IPS-NIHi11 (cell line): ENCODE measurements around the gene NAV3.

Experiments
- DNase-seq: peaks from one replicate; pipeline ENCODE4 v3.0.0; 2012; ENCODE audit warnings: mixed read lengths, low spot score

The NAV3 gene

GRCh38 chr12:77830583-77831351, at the start of gene NAV3:
Gene NAV3 (plus strand): TSS chr12:77830894. CDS start chr12:77831462, 568 bp downstream.
- no peak for DNase-seq

DNA sequence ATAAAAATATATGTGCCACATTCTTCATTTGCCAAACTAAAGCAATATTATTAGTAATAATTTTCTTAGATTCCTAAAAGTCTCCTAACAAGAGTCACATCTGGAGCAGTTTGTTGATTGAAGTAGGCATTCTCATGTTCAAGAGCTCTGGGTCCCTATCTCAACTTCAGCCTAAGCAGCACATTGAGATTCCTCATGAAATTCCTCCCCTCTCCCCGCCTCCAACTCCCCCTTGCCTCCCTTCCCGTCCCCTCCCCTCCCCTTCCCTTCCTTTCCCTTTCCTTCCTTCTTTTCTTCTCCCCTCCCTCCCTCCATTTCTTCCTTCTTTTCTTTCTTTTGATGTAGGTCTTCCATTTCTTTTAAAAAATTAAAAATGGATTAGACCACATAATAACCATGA, 48.7 kb upstream of the NAV3 start:
- no peak for DNase-seq

- no peak for DNase-seq
Observed at GRCh38 chr12:77782766-77783165, 47.9 kb upstream of the NAV3 start.

GRCh38 chr12:77785211-77785610, 45.5 kb upstream of the NAV3 start:
- DNase-seq, result no peak

- DNase-seq, result no peak
Observed at GRCh38 chr12:77786675-77787074, 44.0 kb upstream of the NAV3 start.

DNA sequence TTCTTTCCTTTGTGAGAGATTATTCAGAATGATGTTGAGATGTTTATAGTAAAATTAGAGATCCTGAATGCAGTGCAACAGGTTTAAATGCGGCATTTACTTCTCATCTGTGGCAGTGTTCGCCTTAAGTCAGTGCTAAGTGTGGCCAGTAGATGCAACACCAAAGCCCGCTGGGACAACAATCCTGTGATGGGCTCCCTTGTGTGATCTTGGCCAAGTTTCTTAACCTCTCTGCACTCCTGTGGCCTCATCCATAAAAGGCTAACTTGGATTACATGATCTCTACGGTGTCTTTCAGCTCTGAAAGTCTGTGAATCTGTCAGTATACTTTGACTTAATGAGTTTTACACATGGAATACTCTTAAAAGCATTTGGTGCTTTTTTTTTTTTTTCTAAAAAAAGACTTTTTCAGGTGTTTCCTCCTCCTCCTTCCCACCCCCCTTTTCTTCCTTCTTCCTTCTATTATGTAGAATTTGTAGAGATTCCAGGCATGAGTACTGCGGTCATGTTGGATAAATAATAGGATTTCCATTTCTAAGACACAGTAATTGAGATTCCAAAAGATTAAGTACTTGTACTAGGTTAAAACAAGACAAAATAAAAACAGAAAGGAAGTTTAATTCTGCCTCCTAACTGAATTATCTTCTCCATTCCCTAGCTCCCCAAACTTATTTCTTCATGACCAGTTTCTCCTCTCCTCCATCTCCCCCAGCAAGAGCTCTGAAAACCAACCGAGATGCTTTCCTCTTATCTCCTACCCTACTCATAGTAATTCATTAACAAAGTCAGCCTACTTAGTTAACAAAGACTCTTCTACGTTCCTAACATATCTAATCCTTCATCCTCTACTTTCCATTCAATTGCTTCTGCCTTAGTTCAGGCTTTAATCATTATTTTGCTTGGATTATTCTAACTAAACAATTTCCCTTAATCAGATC, 42.2 kb upstream of the NAV3 start:
- DNase-seq, result no peak

- DNase-seq, result no peak
Observed at GRCh38 chr12:77795699-77796098, 35.0 kb upstream of the NAV3 start.

DNA sequence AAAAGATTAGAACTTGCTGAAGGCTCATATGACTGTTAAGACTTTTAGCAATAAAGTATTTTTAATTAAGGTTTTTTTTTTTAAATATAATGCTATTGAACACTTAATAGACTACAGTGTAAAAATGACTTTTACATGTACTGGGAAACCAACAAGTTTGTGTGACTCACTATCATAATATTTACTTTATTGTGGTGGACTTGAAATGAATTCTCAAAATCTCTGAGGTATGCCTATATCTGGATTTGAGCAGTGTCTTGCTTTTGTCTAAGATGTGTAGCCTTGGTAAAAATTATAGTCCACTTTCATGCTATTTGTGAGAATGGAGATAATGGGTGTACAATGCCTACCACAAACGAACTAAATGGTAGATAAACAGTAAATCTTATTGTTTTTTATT, 33.9 kb upstream of the NAV3 start:
- no peak for DNase-seq

- DNase-seq, result no peak
Observed at GRCh38 chr12:77800501-77800900, 30.2 kb upstream of the NAV3 start.

DNA sequence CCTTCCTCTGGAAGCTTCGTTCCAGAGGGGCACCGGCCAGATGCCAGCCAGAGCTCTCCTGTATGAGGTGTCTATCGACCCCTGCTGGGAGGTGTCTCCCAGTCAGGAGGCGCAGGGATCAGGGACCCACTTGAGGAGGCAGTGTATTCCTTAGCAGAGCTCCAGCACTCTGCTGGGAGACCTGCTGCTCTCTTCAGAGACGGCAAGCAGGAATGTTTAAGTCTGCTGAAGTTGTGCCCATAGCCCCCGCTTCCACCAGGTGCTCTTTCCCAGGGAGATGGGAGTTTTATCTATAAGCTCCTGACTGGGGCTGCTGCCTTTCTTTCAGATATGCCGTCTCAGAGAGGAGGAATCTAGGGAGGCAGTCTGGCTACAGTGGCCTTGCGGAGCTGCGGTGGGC, 22.2 kb upstream of the NAV3 start:
- no peak for DNase-seq

- DNase-seq, result no peak
Observed at GRCh38 chr12:77813558-77813957, 17.1 kb upstream of the NAV3 start.

- DNase-seq, result no peak
Observed at GRCh38 chr12:77814386-77814785, 16.3 kb upstream of the NAV3 start.

- no peak for DNase-seq
Observed at GRCh38 chr12:77816196-77816595, 14.5 kb upstream of the NAV3 start.

- no peak for DNase-seq
Observed at GRCh38 chr12:77817276-77817675, 13.4 kb upstream of the NAV3 start.

DNA sequence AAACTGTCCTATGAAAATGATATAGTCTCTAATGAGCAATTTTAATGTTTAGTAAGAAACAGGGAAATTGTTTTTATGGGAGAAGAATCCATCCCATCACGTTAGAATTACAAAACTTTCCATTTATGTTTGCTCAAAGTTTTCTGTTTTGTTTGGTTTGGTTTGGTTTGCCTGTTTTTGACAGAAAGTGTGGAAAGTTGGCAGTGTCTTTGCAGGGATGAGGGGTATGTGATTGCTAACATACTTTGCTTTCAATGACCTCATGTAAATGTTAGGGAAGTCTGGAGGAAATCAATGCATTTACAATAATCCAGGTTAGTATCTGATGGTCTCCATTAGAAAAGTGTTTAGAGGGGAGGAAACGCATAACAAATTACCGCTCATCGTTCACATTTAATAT, 12.3 kb upstream of the NAV3 start:
- no peak for DNase-seq

DNA sequence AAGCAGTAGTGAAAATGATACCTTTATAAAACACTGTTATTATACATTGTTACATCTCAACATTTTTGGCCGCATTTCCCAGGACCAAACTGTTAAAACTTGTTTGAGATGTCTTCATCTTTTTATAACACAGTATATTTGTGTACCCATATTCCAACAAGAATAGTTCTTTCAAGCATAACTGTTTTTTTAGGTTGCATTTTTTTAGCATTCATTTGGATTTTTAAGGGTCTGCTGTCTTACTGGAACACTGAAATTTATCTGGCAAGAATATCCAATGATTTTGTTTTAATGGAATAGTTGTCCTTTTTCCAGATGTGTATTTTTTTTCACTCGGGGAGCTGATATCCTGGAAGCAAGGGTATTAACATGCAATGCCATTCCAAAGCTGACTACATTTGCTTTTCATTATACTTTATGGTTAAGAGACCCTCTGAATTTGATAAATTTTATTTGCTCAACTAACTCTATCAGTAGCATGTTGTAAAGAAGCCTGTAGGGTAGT, 8.9 kb upstream of the NAV3 start:
- no peak for DNase-seq

- DNase-seq, result no peak
Observed at GRCh38 chr12:77833329-77833728, 2.6 kb downstream of the NAV3 start.

GRCh38 chr12:77834618-77835017, 3.9 kb downstream of the NAV3 start:
- no peak for DNase-seq

GRCh38 chr12:77835969-77836368, 5.3 kb downstream of the NAV3 start:
- no peak for DNase-seq

DNA sequence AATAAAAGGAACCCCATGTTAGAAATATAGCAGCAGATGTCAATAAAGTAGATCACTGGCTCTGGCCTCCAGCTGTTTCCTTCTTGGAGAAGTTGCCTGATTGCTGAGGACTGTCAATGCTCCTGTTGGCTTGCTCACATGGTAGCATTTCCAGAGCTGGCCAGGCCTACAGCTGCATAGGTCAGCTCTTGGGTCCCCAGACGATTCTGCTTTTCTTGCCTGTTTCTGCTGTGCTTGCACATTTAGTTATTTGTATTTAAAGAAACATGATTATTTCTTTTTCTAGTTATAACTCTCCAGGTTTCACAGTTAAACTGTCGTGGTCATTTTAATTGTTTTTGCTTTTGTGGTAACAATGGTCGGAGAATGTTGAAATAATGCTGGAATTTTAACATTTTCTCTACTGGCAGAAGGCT, 7.2 kb downstream of the NAV3 start:
- no peak for DNase-seq

GRCh38 chr12:77841521-77841920, 10.8 kb downstream of the NAV3 start:
- no peak for DNase-seq

DNA sequence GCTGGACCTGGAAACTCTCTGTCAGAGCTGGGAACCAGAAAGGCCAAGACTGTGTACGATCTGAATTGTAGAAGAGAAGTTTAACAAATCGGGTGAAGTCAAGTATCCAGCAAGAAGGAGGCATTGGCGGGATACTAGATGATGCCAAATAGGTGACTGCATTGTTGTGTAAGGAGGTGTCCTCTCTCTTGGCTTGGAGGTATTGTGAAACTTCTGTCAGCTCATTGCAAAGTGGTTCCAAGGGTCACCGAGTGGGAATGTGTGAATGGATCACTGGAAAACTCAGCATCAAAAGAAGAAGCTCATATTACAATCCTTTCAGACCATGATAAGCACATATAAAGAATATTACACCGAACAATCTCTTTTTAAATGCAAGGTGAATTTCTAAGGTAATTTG, 11.7 kb downstream of the NAV3 start:
- no peak for DNase-seq

DNA sequence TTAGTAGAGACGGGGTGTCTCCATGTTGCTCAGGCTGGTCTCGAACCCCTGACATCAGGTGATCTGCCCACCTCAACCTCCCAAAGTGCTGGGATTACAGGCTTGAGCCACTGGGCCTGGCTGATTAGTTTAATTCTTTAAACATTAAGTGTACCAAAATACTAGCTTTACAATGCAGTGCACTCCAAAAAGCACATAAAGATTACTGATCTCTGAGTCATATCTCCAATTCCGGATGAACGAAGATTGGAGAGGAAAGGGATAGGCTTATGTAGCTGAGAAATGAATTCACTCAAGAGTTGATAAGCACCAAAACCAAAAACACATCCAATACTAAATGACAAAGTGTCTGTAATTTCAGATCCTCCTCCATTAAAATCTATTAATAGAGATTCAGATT, 15.1 kb downstream of the NAV3 start:
- no peak for DNase-seq
